Activated T-helper 1 cell treated with anti-CD3 and anti-CD28 coated beads, Interleukin-2, amount 50 U/mL, for 16 hours (primary cell): ENCODE measurements around the gene VPREB1.
"Not testable (repeated sequence)": the region's sequence is repeated elsewhere in the genome, so short reads cannot be mapped to it uniquely, and the experiment has no call there.

Experiments used
- DNase-seq, 2 donors: peaks; one replicate each; pipeline ENCODE4 v3.0.0-alpha.2; 2020; ENCODE audit warnings: low read depth in 1 of 2, low spot score in 1 of 2

VPREB1 gene

GRCh38 chr22:22245256-22245909 lies 797 bp downstream of the VPREB1 start:
- DNase-seq: no peak

- DNase-seq: no peak
Observed at GRCh38 chr22:22245935-22246525, 1.4 kb downstream of the VPREB1 start.

GRCh38 chr22:22246706-22247105 lies 2.1 kb downstream of the VPREB1 start:
- DNase-seq: no peak

GRCh38 chr22:22248878-22249277 lies 4.3 kb downstream of the VPREB1 start:
- no peak for DNase-seq

- not testable (repeated sequence) for DNase-seq
Observed at GRCh38 chr22:22250651-22251050, 6.1 kb downstream of the VPREB1 start.

GRCh38 chr22:22256133-22256532 lies 11.5 kb downstream of the VPREB1 start:
- not testable (repeated sequence) for DNase-seq

- DNase-seq: not testable (repeated sequence)
Observed at GRCh38 chr22:22258597-22259415, 14.2 kb downstream of the VPREB1 start.

GRCh38 chr22:22260169-22260568 lies 15.6 kb downstream of the VPREB1 start:
- not testable (repeated sequence) for DNase-seq

GRCh38 chr22:22260586-22260985 lies 16.0 kb downstream of the VPREB1 start:
- DNase-seq: not testable (repeated sequence)

- not testable (repeated sequence) for DNase-seq
Observed at GRCh38 chr22:22262332-22263074, 17.9 kb downstream of the VPREB1 start.

GRCh38 chr22:22263823-22264222 lies 19.2 kb downstream of the VPREB1 start:
- DNase-seq: not testable (repeated sequence)

GRCh38 chr22:22270036-22270676 lies 25.6 kb downstream of the VPREB1 start:
- not testable (repeated sequence) for DNase-seq

GRCh38 chr22:22277423-22277822 lies 32.8 kb downstream of the VPREB1 start:
- DNase-seq: not testable (repeated sequence)

GRCh38 chr22:22284962-22285756 lies 40.6 kb downstream of the VPREB1 start:
- not testable (repeated sequence) for DNase-seq

GRCh38 chr22:22286390-22287105 lies 42.0 kb downstream of the VPREB1 start:
- not testable (repeated sequence) for DNase-seq

GRCh38 chr22:22287106-22287626 lies 42.6 kb downstream of the VPREB1 start:
- DNase-seq: not testable (repeated sequence)

GRCh38 chr22:22289666-22290065 lies 45.1 kb downstream of the VPREB1 start:
- DNase-seq: not testable (repeated sequence)

- not testable (repeated sequence) for DNase-seq
Observed at GRCh38 chr22:22291129-22291806, 46.7 kb downstream of the VPREB1 start.
